Brain microvascular endothelial cell (primary cell): ENCODE results near the gene ADAMTS18.

Experiments used
- DNase-seq: peaks from one replicate; pipeline ENCODE4 v3.0.0-alpha.2; 2020
- H3K27ac ChIP-seq: fragments of 250-450 bp; sonication (Bioruptor Pico); 2 replicates; pipeline ENCODE4 v1.5.1; 2020; ENCODE audit warnings: mild to moderate bottlenecking, moderate library complexity
- H3K27me3 ChIP-seq: fragments of 250-450 bp; sonication (Bioruptor Pico); replicated peaks from 2 replicates; pipeline ENCODE4 v1.5.1; 2020; ENCODE audit warnings: mild to moderate bottlenecking
- H3K36me3 ChIP-seq: fragments of 250-450 bp; sonication (Bioruptor Pico); replicated peaks from 2 replicates; pipeline ENCODE4 v1.5.1; 2020; ENCODE audit warnings: mild to moderate bottlenecking
- H3K4me3 ChIP-seq: 2 replicates; pipeline ENCODE4 v1.5.1; 2011; ENCODE audit warnings: low read depth, mild to moderate bottlenecking, control low read depth, low read length, moderate library complexity
- CTCF ChIP-seq: IDR thresholded peaks from 2 replicates; pipeline ENCODE4 v1.5.1; 2011; ENCODE audit warnings: low read depth, mild to moderate bottlenecking, moderate library complexity, low read length, control low read depth, inconsistent platforms; ENCODE audit errors: missing control alignments
- in situ Hi-C: cut with HindIII; loops from 2 replicates; pipeline ENCODE4 v1.10.0; 2017; ENCODE audit warnings: low sequenced_read_pairs, low pct_ligation_motif_present

ADAMTS18 gene

GRCh38 chr16:77424871-77425604 is 9.8 kb downstream of the ADAMTS18 start:
- H3K36me3 ChIP-seq = no peaks in the 10 kb centered on the region
- no peak for DNase-seq
- no peak overlapping the region for H3K4me3 ChIP-seq
- in situ Hi-C loops = no loop called here
- H3K27me3 ChIP-seq = no peaks in the 10 kb centered on the region
- no peak overlapping the region for H3K27ac ChIP-seq
- no peak for TF ChIP-seq CTCF

GRCh38 chr16:77422196-77422784 is 12.5 kb downstream of the ADAMTS18 start:
- no peak for DNase-seq
- Histone ChIP-seq H3K4me3 (no peak overlapping the region), H3K27me3 (no peaks in the 10 kb centered on the region), H3K36me3 (no peaks in the 10 kb centered on the region), H3K27ac (no peak overlapping the region)
- TF ChIP-seq CTCF = no peak
- in situ Hi-C loops = no loop called here

- H3K27me3 ChIP-seq = no peaks in the 10 kb centered on the region
- in situ Hi-C loops = no loop called here
These were observed 17.8 kb downstream of the ADAMTS18 start for GRCh38 chr16:77416939-77417480.

GRCh38 chr16:77414752-77415231 is 20.0 kb downstream of the ADAMTS18 start:
- Histone ChIP-seq H3K4me3 (no peak overlapping the region), H3K27me3 (no peaks in the 10 kb centered on the region), H3K27ac (no peak overlapping the region), H3K36me3 (no peaks in the 10 kb centered on the region)
- in situ Hi-C loops = no loop called here
- no peak for TF ChIP-seq CTCF
- peak; percentile 19 for DNase-seq

More at GRCh38 chr16:77416939-77417480, 17.8 kb downstream of the ADAMTS18 start:
- Histone ChIP-seq H3K4me3 (no peak overlapping the region), H3K36me3 (no peaks in the 10 kb centered on the region), H3K27ac (no peak overlapping the region)
- no peak for TF ChIP-seq CTCF
- no peak for DNase-seq

- TF ChIP-seq CTCF = no peak
- no peak overlapping the region for H3K4me3 ChIP-seq
- H3K27ac ChIP-seq = no peak overlapping the region
- no peak for DNase-seq
- H3K27me3 ChIP-seq = no peaks in the 10 kb centered on the region
- in situ Hi-C loops = no loop called here
- H3K36me3 ChIP-seq = no peaks in the 10 kb centered on the region
These were observed 24.4 kb downstream of the ADAMTS18 start for GRCh38 chr16:77410449-77410848.
